ENCODE data around the gene RHO.
"Not testable (repeated sequence)": the region's sequence is repeated elsewhere in the genome, so short reads cannot be mapped to it uniquely, and the experiment has no call there.

DNA sequence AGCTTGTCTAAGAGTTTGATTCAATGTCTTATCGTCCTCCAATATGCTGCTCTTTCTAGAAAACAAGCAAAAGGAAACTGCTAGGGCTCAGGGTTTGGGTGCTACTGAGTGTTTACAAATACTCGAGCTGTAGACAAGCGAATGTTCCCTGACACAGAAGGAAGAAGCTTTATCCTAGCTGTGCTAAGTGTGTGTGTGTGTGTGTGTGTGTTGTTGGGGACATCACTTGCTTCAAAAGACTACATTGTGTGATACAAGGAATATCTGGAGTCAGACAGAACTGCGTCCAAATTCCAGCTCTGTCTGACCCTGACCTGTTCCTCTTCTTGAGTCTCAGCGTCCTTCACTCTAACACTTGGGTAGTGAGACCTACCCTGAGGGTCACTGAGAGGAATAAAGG lies 33.9 kb upstream of the RHO start:
- not testable (repeated sequence) for TF ChIP-seq NR2C2 (CRISPR knock-in tag; IDR thresholded peaks at IDR 0.05); CTCF (IDR thresholded peaks at IDR 0.05); ZNF423 (CRISPR knock-in tag; IDR thresholded peaks at IDR 0.05); ZBTB21 (CRISPR knock-in tag; IDR thresholded peaks at IDR 0.05; ENCODE audit: borderline replicate concordance); ZNF416 (CRISPR knock-in tag; IDR thresholded peaks at IDR 0.05)
- TF ChIP-seq, protein P1, sequence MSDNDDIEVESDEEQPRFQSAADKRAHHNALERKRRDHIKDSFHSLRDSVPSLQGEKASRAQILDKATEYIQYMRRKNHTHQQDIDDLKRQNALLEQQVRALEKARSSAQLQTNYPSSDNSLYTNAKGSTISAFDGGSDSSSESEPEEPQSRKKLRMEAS (CRISPR knock-in tag; IDR thresholded peaks at IDR 0.05), result not testable (repeated sequence)

All from WTC11 (cell line).